Common myeloid progenitor, CD34-positive (primary cell): Measurements from ENCODE around the gene OBP2A.
"Not testable (repeated sequence)": the region's sequence is repeated elsewhere in the genome, so short reads cannot be mapped to it uniquely, and the experiment has no call there.

Source experiments
- CTCF ChIA-PET: fragments of 350-600 bp; sonication (Branson Sonifier 250); formaldehyde crosslinking; loops from one replicate; lab custom pipeline; 2021; ENCODE audit warnings: antibody characterized with exemption; lab: Charles Lee
- POLR2A ChIA-PET: fragments of 350-600 bp; sonication (Branson Sonifier 250); formaldehyde crosslinking; loops from one replicate; lab custom pipeline; 2021; ENCODE audit warnings: antibody characterized with exemption; lab: Charles Lee
- DNase-seq, 3 donors: peaks; one replicate each; pipeline versions ENCODE4 v3.0.0 to v3.0.0-alpha.2; 2013
- H3K27ac ChIP-seq, 2 experiments: 1 replicate in 1 of 2; 2 replicates in 1 of 2; pipeline ENCODE4 v1.7.0; 2013; ENCODE audit warnings: inconsistent platforms in 2 of 2, low read length in 2 of 2, mild to moderate bottlenecking in 2 of 2, low read depth in 1 of 2, moderate library complexity in 1 of 2; ENCODE audit not compliant: severe bottlenecking in 2 of 2, insufficient read depth in 1 of 2, poor library complexity in 1 of 2
- H3K27me3 ChIP-seq, 5 experiments: replicated peaks in 2 of 5; 1 replicate in 3 of 5; 2 replicates in 2 of 5; pipeline versions ENCODE4 v1.6.1 to v1.7.0; 2013; ENCODE audit warnings: low read length in 4 of 5, mild to moderate bottlenecking in 2 of 5, moderate library complexity in 2 of 5, inconsistent platforms in 1 of 5; ENCODE audit not compliant: insufficient read depth in 5 of 5, control insufficient read depth in 4 of 5
- H3K36me3 ChIP-seq, 4 experiments: 1 replicate in 2 of 4; 2 replicates in 2 of 4; pipeline versions ENCODE4 v1.6.1 to v1.7.0; 2013; ENCODE audit warnings: low read length in 3 of 4, control low read depth in 1 of 4, mild to moderate bottlenecking in 1 of 4; ENCODE audit not compliant: control insufficient read depth in 4 of 4, insufficient read depth in 4 of 4
- H3K4me1 ChIP-seq, 4 experiments: 1 replicate in 3 of 4; 2 replicates in 1 of 4; pipeline versions ENCODE4 v1.6.1 to v1.7.1; 2013; ENCODE audit warnings: low read length in 3 of 4, mild to moderate bottlenecking in 3 of 4, control low read depth in 1 of 4, inconsistent platforms in 1 of 4, moderate library complexity in 1 of 4; ENCODE audit not compliant: control insufficient read depth in 4 of 4, insufficient read depth in 4 of 4; ENCODE audit errors: control extremely low read depth in 1 of 4
- H3K4me3 ChIP-seq, 7 experiments: 1 replicate in 4 of 7; 2 replicates in 3 of 7; pipeline versions ENCODE4 v1.5.1 to v1.7.0; 2013; ENCODE audit warnings: mild to moderate bottlenecking in 7 of 7, low read length in 6 of 7, moderate library complexity in 6 of 7, inconsistent platforms in 2 of 7, low read depth in 2 of 7, control low read depth in 1 of 7; ENCODE audit not compliant: insufficient read depth in 4 of 7, control insufficient read depth in 1 of 7; ENCODE audit errors: extremely low read depth in 1 of 7
- H3K9me3 ChIP-seq, 5 experiments: 1 replicate in 4 of 5; 2 replicates in 1 of 5; pipeline versions ENCODE4 v1.6.1 to v1.7.1; 2013; ENCODE audit warnings: low read length in 4 of 5, mild to moderate bottlenecking in 2 of 5, inconsistent platforms in 1 of 5, low read depth in 1 of 5, moderate library complexity in 1 of 5; ENCODE audit not compliant: control insufficient read depth in 4 of 5, insufficient read depth in 2 of 5; ENCODE audit errors: control extremely low read depth in 1 of 5
- WGBS: methylation state at CpG from one replicate; pipeline ENCODE4 v1.1.5; 2013; ENCODE audit not compliant: insufficient coverage; 5-methylcytosine and 5-hydroxymethylcytosine counted together

OBP2A gene

DNA sequence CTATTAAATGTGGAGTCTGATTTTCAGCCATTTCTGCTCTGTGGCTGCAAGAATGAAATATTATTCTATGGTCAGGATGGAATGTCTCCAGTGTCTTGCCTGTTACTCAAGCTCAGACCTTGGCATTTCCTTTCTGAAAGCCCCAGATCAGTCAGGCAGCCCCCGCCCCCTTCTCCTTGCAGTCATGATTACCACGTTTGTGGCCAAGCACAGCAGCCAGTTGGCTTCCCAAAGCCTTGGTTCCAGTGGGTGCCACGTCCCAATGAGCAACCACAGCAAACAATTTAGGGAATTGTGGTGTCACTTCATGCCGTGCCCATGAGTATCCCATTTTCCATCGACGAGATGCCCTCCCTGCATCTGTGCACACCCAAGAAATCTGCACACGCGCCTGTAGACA lies 9.7 kb upstream of the OBP2A start:
- 74% methylated on average over 8 of the region's 8 CpGs for WGBS
- CTCF ChIA-PET, result no interaction called here
- DNase-seq, result no peak

DNA sequence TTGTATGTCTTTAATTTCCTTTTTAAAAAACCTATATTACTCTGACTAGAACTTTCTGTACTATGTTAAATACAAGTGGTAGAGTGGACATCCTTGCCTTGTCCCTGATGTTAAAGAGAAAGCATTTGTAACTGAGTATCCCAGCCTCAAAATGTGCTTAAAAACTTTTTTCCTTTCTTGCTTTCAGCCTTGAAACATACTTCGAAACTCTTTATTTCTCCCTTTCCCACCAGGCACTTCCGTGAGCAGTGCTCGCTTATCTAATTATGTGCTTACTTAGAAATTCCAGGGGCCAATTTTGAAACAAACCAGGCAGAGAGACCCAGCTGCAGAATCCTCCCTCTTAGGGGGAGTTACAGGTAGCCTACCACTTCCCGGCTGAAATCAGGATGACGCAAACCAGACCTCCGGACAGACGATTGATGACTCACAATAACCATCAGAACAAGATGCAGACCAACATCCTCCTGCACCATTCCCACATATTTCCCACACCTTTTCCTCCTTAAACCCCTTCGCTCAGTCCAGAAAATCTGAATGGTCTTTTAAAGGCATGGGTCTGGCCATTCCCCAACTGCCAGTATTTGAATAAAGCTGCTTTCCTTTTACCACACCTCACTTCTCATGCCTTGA lies 2.5 kb upstream of the OBP2A start:
- H3K4me1 ChIP-seq, H3K4me3 ChIP-seq, CTCF ChIA-PET, DNase-seq, H3K9me3 ChIP-seq, H3K36me3 ChIP-seq, POLR2A ChIA-PET, H3K27ac ChIP-seq: not testable (repeated sequence)
- WGBS, result 81% methylated on average over 4 of the region's 8 CpGs
- H3K27me3 ChIP-seq, result peaks cover 0 to 13% (median 3%) of the 10 kb centered on the region in 5 experiments

More for the DNA sequence above, 9.7 kb upstream of the OBP2A start:
- no peak overlapping the region for H3K27ac ChIP-seq
- H3K4me3 ChIP-seq, result no peak overlapping the region
- H3K27me3 ChIP-seq, result peaks cover 0 to 48% (median 3%) of the 10 kb centered on the region in 5 experiments
- no peaks in the 10 kb centered on the region for H3K36me3 ChIP-seq
- H3K4me1 ChIP-seq, result no peaks in the 10 kb centered on the region
- H3K9me3 ChIP-seq, result no peaks in the 10 kb centered on the region
- POLR2A ChIA-PET, result no interaction called here

DNA sequence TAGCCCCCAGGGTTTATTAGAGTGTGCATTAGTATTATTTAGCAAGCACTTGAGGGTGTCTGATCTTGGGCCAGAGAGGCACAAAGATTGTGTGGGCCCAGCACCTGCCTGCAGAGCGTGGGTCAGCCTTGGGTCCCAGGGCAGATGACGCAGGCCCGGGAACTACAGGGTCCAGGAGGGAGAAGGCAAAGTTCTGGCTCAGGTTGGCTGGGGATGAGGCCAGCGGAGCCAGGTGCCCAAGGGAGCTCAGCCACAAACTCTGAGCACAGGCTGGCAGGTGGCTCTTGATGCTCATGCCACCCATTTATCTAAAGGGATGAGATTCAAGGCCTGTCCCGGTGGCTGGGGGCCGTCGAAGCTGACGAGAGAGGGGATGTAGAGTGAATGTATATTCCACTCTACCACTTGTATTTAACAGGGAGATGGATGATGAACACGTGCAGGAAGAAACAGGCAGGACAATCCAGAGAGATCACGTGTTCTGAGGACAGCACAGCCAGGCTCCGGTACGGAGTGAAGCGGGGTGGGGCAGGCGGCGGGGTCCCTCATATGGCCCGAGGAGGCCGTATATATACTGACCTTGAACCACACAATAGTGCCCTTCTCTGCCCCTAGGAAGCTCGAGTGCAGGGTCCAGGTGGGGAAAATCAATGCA lies 818 bp upstream of the OBP2A start:
- H3K4me1 ChIP-seq, result no peaks in the 10 kb centered on the region
- ChIA-PET POLR2A (no interaction called here), CTCF (no interaction called here)
- DNase-seq, result no peak
- no peak overlapping the region for H3K4me3 ChIP-seq
- WGBS, result 91% methylated on average over 11 of the region's 18 CpGs
- peaks cover 0 to 5% (median 3%) of the 10 kb centered on the region in 5 experiments for H3K27me3 ChIP-seq
- H3K36me3 ChIP-seq, result no peaks in the 10 kb centered on the region
- no peak overlapping the region for H3K27ac ChIP-seq
- no peaks in the 10 kb centered on the region for H3K9me3 ChIP-seq

DNA sequence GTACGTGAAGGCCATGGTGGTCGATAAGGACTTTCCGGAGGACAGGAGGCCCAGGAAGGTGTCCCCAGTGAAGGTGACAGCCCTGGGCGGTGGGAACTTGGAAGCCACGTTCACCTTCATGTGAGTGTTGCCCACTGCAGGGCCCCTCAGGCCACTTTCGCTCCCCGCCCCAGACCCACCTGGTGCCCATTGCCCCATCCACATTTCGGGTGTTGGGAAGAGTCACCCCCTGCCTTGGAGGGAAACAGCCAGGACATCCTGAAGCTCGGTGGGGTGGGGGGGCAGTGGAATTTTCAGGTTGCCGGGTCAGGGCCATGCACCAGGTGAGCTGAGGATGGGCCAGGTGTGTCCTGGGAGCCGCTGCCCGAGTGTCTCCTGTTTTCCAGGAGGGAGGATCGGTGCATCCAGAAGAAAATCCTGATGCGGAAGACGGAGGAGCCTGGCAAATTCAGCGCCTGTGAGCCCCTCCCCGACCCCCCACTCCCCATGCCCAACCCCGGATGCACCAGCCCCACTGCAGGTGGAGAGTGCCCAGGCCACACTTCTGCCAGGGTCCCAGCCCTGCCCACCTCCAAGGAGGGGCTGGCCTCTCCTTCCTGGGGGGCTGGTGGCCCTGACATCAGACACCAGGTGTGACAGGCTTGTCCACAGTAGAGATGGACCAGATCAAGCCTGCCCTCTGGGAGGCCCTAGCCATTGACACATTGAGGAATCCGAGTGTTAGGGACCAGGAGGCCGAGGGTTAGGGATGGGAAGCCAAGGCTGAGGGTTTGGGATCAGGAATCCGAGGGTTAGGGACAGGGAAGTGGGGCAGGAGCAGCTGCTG lies 1.1 kb downstream of the OBP2A start:
- H3K4me1 ChIP-seq, H3K36me3 ChIP-seq, H3K27ac ChIP-seq, CTCF ChIA-PET, DNase-seq, H3K27me3 ChIP-seq, H3K9me3 ChIP-seq, POLR2A ChIA-PET, H3K4me3 ChIP-seq: not testable (repeated sequence)
- 92% methylated on average over 13 of the region's 21 CpGs for WGBS

DNA sequence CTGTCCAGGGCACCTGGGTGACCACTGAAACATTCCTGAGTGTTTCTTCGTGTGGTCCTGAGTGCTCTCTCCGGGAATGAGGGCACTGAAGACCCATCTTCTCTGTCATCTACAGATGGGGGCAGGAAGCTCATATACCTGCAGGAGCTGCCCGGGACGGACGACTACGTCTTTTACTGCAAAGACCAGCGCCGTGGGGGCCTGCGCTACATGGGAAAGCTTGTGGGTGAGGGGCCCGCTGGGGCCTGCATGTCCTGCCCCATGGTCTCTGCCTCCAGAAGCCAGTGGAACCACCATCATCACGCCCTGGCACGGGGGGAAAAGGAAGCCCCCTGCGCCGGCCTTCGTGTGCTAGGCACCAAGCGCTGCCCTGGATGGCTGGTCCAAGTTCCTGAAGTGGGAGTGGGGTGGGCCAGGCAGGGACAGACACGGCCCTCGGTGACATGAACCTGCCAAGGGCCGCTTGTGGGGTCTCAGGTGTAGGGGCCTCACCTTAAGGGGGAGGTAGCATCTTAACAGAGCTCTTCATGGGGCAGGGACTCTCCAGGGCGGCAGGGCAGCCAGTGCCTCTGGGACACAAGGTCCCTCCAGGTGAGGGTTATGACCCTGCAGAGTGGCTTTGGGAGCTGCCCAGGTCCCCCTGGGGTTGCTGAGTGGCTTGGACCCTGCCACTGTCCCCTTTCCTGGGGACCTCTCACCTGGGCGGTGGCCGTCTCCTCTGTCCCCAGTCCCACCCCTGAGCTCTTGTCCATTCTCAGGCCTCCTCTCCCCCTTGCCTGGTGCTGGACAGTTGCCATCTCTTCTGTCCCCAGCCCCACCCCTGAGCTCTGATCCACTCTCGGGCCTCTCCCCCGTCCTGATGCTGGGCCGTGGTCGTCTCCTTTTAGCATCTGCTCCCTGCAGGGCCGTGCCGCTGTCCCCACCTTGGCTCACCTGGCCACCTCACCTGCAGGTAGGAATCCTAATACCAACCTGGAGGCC lies 2.1 kb downstream of the OBP2A start:
- 92% methylated on average over 28 of the region's 28 CpGs for WGBS
- H3K4me1 ChIP-seq, result no peaks in the 10 kb centered on the region
- no peak overlapping the region for H3K4me3 ChIP-seq
- no peaks in the 10 kb centered on the region for H3K9me3 ChIP-seq
- ChIA-PET CTCF (no interaction called here), POLR2A (no interaction called here)
- no peaks in the 10 kb centered on the region for H3K27me3 ChIP-seq
- no peak for DNase-seq
- no peak overlapping the region for H3K27ac ChIP-seq
- H3K36me3 ChIP-seq, result no peaks in the 10 kb centered on the region

DNA sequence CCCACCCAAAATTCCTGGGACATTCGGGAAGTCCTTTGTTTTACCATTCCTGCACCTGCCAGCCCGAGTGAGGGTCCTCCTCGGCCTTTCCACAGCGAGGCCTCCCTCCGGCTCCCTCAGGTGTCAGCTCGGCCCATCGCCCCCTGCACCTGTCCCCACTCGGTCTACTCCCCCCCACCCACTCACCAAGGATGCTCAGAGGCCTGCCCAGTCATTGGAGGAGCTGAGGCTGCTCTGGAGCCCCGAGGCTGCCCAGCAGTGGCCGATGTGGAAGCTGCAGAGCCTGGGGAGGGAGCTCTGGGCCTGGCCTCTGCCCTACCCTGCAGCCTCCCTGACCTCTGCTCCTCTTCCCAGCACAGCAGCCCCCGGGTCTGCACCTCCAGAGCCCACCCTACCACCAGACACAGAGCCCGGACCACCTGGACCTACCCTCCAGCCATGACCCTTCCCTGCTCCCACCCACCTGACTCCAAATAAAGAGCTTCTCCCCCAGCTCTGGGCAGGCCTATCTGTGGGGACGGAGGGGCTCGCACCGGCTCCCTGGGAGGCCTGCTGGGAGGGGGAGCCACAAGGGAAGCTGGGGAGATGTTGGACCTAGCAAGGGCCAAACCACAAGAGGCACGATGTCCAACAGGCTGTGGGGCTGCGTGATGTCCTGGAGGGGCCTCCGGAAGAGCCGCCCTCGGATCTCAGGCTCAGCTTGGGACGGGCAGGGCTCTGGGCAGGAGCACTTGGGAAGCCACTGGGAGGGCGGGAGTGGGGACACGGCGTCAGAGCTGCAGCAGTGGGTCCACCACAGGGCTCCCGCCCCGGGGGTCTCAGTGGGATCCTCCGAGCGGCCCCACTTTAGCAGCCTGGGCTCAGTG lies 3.8 kb downstream of the OBP2A start:
- DNase-seq, POLR2A ChIA-PET: not testable (repeated sequence)

More for the DNA sequence above, 3.8 kb downstream of the OBP2A start:
- H3K4me1 ChIP-seq, H3K27me3 ChIP-seq, H3K27ac ChIP-seq, CTCF ChIA-PET, H3K36me3 ChIP-seq, H3K9me3 ChIP-seq, H3K4me3 ChIP-seq: not testable (repeated sequence)
- WGBS, result 94% methylated on average over 23 of the region's 28 CpGs
